IMR-90 (cell line): ENCODE measurements around the gene HSD17B11. TPM values are rescaled to one million over a fixed set of nuclear protein-coding genes. Genes with fewer than 3 reads are reported as not detected.

Experiments used
- ATAC-seq: fragments of 200-7000 bp; cut with Tn5 transposase; 2 replicates; pipeline ENCODE4 v1.9.1; 2020; ENCODE audit warnings: low read depth, mild to moderate bottlenecking, moderate library complexity
- BruUV-seq: library from RNA; stranded (reverse); fragments of 400-500 nt; replicated peaks from 2 replicates; lab custom pipeline; 2021; lab: Mats Ljungman, UMichigan
- CTCF ChIA-PET: fragments of 300-600 bp; formaldehyde crosslinking; extraction: SDS; loops from one replicate; lab custom pipeline; 2021; ENCODE audit warnings: antibody characterized with exemption; lab: Yijun Ruan, JAX
- POLR2A ChIA-PET: fragments of 300-600 bp; sonication (Branson Sonifier 250); formaldehyde crosslinking; loops from one replicate; lab custom pipeline; 2022; ENCODE audit warnings: antibody characterized with exemption; ENCODE audit not compliant: unreplicated experiment; lab: Charles Lee
- DNase-seq: peaks from one replicate; pipeline ENCODE4 v3.0.0; 2013
- H2AFZ ChIP-seq: replicated peaks from 2 replicates; pipeline ENCODE3; 2013; ENCODE audit warnings: low read length, mild to moderate bottlenecking; ENCODE audit not compliant: poor library complexity
- H2AK5ac ChIP-seq: 2 replicates; pipeline ENCODE4 v1.6.1; 2013; ENCODE audit warnings: low read depth, low read length, inconsistent platforms
- H2AK9ac ChIP-seq: replicated peaks from 2 replicates; pipeline ENCODE3; 2013; ENCODE audit warnings: mild to moderate bottlenecking, low read depth, low read length, moderate library complexity; ENCODE audit not compliant: poor library complexity
- H2BK120ac ChIP-seq: 2 replicates; pipeline ENCODE4 v1.6.1; 2013; ENCODE audit warnings: low read depth, low read length, inconsistent platforms
- H2BK15ac ChIP-seq: 3 replicates; pipeline ENCODE4 v1.6.1; 2013; ENCODE audit warnings: low read depth, low read length, inconsistent platforms
- H2BK20ac ChIP-seq: 2 replicates; pipeline ENCODE4 v1.6.1; 2013; ENCODE audit warnings: low read depth, mild to moderate bottlenecking, inconsistent platforms, low read length, moderate library complexity
- H2BK5ac ChIP-seq: 2 replicates; pipeline ENCODE4 v1.6.1; 2013; ENCODE audit warnings: mild to moderate bottlenecking, low read depth, low read length, inconsistent platforms; ENCODE audit not compliant: poor library complexity, severe bottlenecking
- H3K14ac ChIP-seq: replicated peaks from 2 replicates; pipeline ENCODE4 v1.6.1; 2013; ENCODE audit warnings: low read depth, low read length, inconsistent platforms
- H3K18ac ChIP-seq: 2 replicates; pipeline ENCODE4 v1.6.1; 2013; ENCODE audit warnings: low read depth, low read length, control low read depth
- H3K23ac ChIP-seq: 2 replicates; pipeline ENCODE4 v1.6.1; 2013; ENCODE audit warnings: low read depth, low read length, inconsistent platforms
- H3K27ac ChIP-seq: 2 replicates; pipeline ENCODE4 v1.5.1; 2013; ENCODE audit warnings: mild to moderate bottlenecking, control low read depth, low read length; ENCODE audit not compliant: insufficient read depth
- H3K27me3 ChIP-seq: 2 replicates; pipeline ENCODE4 v1.6.1; 2013; ENCODE audit warnings: low read length; ENCODE audit not compliant: control insufficient read depth, insufficient read depth
- H3K36me3 ChIP-seq: 2 replicates; pipeline ENCODE4 v1.6.1; 2013; ENCODE audit warnings: low read length, mixed read lengths; ENCODE audit not compliant: control insufficient read depth, insufficient read depth
- H3K4ac ChIP-seq: 2 replicates; pipeline ENCODE4 v1.6.1; 2013; ENCODE audit warnings: low read depth, low read length, inconsistent platforms
- H3K4me1 ChIP-seq: 2 replicates; pipeline ENCODE4 v1.6.1; 2013; ENCODE audit warnings: low read length, mixed read lengths; ENCODE audit not compliant: control insufficient read depth, insufficient read depth
- H3K4me2 ChIP-seq: 2 replicates; pipeline ENCODE4 v1.6.1; 2013; ENCODE audit warnings: low read depth, mild to moderate bottlenecking, control low read depth, low read length, moderate library complexity
- H3K4me3 ChIP-seq: 2 replicates; pipeline ENCODE4 v1.5.1; 2013; ENCODE audit warnings: low read depth, mild to moderate bottlenecking, control low read depth, low read length, moderate library complexity; ENCODE audit not compliant: insufficient read depth
- H3K56ac ChIP-seq: 2 replicates; pipeline ENCODE4 v1.6.1; 2013; ENCODE audit warnings: low read length, inconsistent platforms; ENCODE audit not compliant: insufficient read depth; ENCODE audit errors: extremely low read depth
- H3K79me1 ChIP-seq, 2 experiments: 2 replicates each; pipeline ENCODE4 v1.6.1; 2013; ENCODE audit warnings: low read length in 2 of 2, inconsistent platforms in 1 of 2, low read depth in 1 of 2
- H3K9ac ChIP-seq: 2 replicates; pipeline ENCODE4 v1.6.1; 2013; ENCODE audit warnings: low read depth, low read length, control low read depth
- H3K9me1 ChIP-seq: 2 replicates; pipeline ENCODE4 v1.6.1; 2013; ENCODE audit warnings: low read length, inconsistent platforms; ENCODE audit not compliant: insufficient read depth
- H3K9me3 ChIP-seq: 2 replicates; pipeline ENCODE4 v1.6.1; 2013; ENCODE audit warnings: low read length; ENCODE audit not compliant: control insufficient read depth, insufficient read depth
- H4K20me1 ChIP-seq: 2 replicates; pipeline ENCODE4 v1.6.1; 2013; ENCODE audit warnings: low read length, inconsistent platforms; ENCODE audit not compliant: insufficient read depth
- H4K5ac ChIP-seq: 2 replicates; pipeline ENCODE4 v1.6.1; 2013; ENCODE audit warnings: mild to moderate bottlenecking, low read depth, low read length, control low read depth
- H4K8ac ChIP-seq, 2 experiments: 2 replicates each; pipeline ENCODE4 v1.6.1; 2013; ENCODE audit warnings: low read depth in 2 of 2, low read length in 2 of 2, control low read depth in 1 of 2, inconsistent platforms in 1 of 2
- H4K91ac ChIP-seq: 2 replicates; pipeline ENCODE4 v1.6.1; 2013; ENCODE audit warnings: low read depth, low read length, inconsistent platforms; ENCODE audit not compliant: insufficient read depth
- BHLHE40 ChIP-seq: fragments of 150-350 bp; IDR thresholded peaks from 2 replicates; pipeline ENCODE4 v1.6.1; 2016; ENCODE audit warnings: mild to moderate bottlenecking, low read depth, low read length
- CEBPB ChIP-seq: IDR thresholded peaks from 2 replicates; pipeline ENCODE4 v1.6.1; 2012; ENCODE audit warnings: low read depth, low read length, improper control_type of control experiment
- CHD1 ChIP-seq: IDR thresholded peaks from 2 replicates; pipeline ENCODE4 v1.6.1; 2012; ENCODE audit warnings: low read depth, low read length, improper control_type of control experiment
- CTCF ChIP-seq: conservative IDR thresholded peaks from 2 replicates; pipeline ENCODE4 v1.5.1; 2012; ENCODE audit warnings: mild to moderate bottlenecking, low read depth, low read length, improper control_type of control experiment
- ELK1 ChIP-seq: fragments of 150-350 bp; IDR thresholded peaks from 2 replicates; pipeline ENCODE4 v1.6.1; 2016; ENCODE audit warnings: low read depth, mild to moderate bottlenecking, low read length, moderate library complexity, borderline replicate concordance
- FOS ChIP-seq: fragments of 150-350 bp; IDR thresholded peaks from 2 replicates; pipeline ENCODE4 v1.6.1; 2016; ENCODE audit warnings: low read depth, low read length
- MAFK ChIP-seq: IDR thresholded peaks from 2 replicates; pipeline ENCODE4 v1.6.1; 2012; ENCODE audit warnings: low read depth, low read length, improper control_type of control experiment
- MXI1 ChIP-seq: IDR thresholded peaks from 2 replicates; pipeline ENCODE4 v1.6.1; 2012; ENCODE audit warnings: low read depth, mild to moderate bottlenecking, low read length, moderate library complexity, borderline replicate concordance
- NFE2L2 ChIP-seq: fragments of 150-350 bp; IDR thresholded peaks from 2 replicates; pipeline ENCODE4 v1.6.1; 2016; ENCODE audit warnings: low read depth, mild to moderate bottlenecking, low read length
- POLR2A ChIP-seq: IDR thresholded peaks from 2 replicates; pipeline ENCODE4 v1.6.1; 2012; ENCODE audit warnings: mild to moderate bottlenecking, low read depth, low read length
- RAD21 ChIP-seq: IDR thresholded peaks from 2 replicates; pipeline ENCODE4 v1.6.1; 2012; ENCODE audit warnings: low read length, improper control_type of control experiment
- RCOR1 ChIP-seq: IDR thresholded peaks from 2 replicates; pipeline ENCODE4 v1.6.1; 2012; ENCODE audit warnings: mild to moderate bottlenecking, low read length, improper control_type of control experiment; ENCODE audit not compliant: insufficient replicate concordance
- RFX5 ChIP-seq: IDR thresholded peaks from 2 replicates; pipeline ENCODE4 v1.8.0; 2012; ENCODE audit warnings: low read depth, mild to moderate bottlenecking, low read length, moderate library complexity
- SMC3 ChIP-seq: fragments of 150-350 bp; IDR thresholded peaks from 2 replicates; pipeline ENCODE4 v1.6.1; 2016; ENCODE audit warnings: low read depth, mild to moderate bottlenecking, antibody characterized with exemption, low read length, moderate library complexity
- USF2 ChIP-seq: fragments of 150-350 bp; IDR thresholded peaks from 2 replicates; pipeline ENCODE4 v1.6.1; 2017; ENCODE audit warnings: mild to moderate bottlenecking, antibody characterized with exemption, low read length, low read depth
- WGBS, 2 experiments: methylation state at CpG; one replicate each; pipeline versions ENCODE4 v1.1.5 to v1.1.7; 2013; ENCODE audit warnings: missing lambda C conversion rate in 2 of 2; ENCODE audit not compliant: insufficient read length in 1 of 2; ENCODE audit errors: extremely low coverage in 2 of 2; 5-methylcytosine and 5-hydroxymethylcytosine counted together
- dilution Hi-C: fragments of 300-500 bp; cut with HindIII; formaldehyde crosslinking; loops from one replicate; pipeline ENCODE4 v1.14.3; 2018; ENCODE audit warnings: low sequenced_read_pairs; ENCODE audit not compliant: unreplicated experiment
- in situ Hi-C: fragments of 300-500 bp; cut with MboI; formaldehyde crosslinking; loops from 3 replicates; pipeline ENCODE4 v1.14.3; 2019; ENCODE audit warnings: low sequenced_read_pairs, inconsistent platforms, mixed read lengths
- intact Hi-C: fragments of 100-400 bp; cut with micrococcal nuclease; formaldehyde crosslinking; loops from 2 replicates; pipeline ENCODE4 v1.10.0; 2022
- polyA plus RNA-seq, 3 experiments: library from polyadenylated mRNA; depleted of rRNA; stranded (reverse); fragments of >200 nt; gene quantifications; 2 replicates each; pipeline ENCODE4 v1.2.3, GENCODE V29; 2012; ENCODE audit warnings: low replicate concordance in 1 of 3
- total RNA-seq: library from RNA; depleted of rRNA; stranded (reverse); fragments of >200 nt; gene quantifications from 2 replicates; pipeline ENCODE4 v1.2.3, GENCODE V29; 2012

Gene HSD17B11
- total and polyA plus RNA-seq, 2 of the 4 experiments (the other 2 are of a cell fraction), result 11.3 to 12.0 TPM

GRCh38 chr4:87433342-87433741, 42.4 kb upstream of the HSD17B11 start:
- Histone ChIP-seq H2BK5ac (no peak overlapping the region), H2AK9ac (no peak overlapping the region), H4K8ac (no peak overlapping the region), H3K36me3 (peaks cover 5% of the 10 kb centered on the region; the same call in 1 of the 2 replicates), H3K9ac (no peak overlapping the region), H2AK5ac (no peak overlapping the region), H2BK15ac (no peak overlapping the region), H3K4me3 (no peak overlapping the region), H3K23ac (no peak overlapping the region), H2AFZ (no peak overlapping the region), H3K14ac (no peak overlapping the region), H2BK120ac (no peak overlapping the region), H3K9me3 (no peaks in the 10 kb centered on the region), H2BK20ac (no peak overlapping the region), H3K4me2 (no peak overlapping the region), H4K91ac (no peak overlapping the region), H3K79me1 (peaks cover 26 to 33% of the 10 kb centered on the region in 2 experiments), H3K27ac (no peak overlapping the region), H3K18ac (no peak overlapping the region), H3K27me3 (no peaks in the 10 kb centered on the region), H3K9me1 (peaks cover 2% of the 10 kb centered on the region; the same call in 1 of the 2 replicates), H3K4ac (no peak overlapping the region), H3K56ac (no peak overlapping the region), H4K20me1 (peaks cover 7% of the 10 kb centered on the region; the same call in 1 of the 2 replicates), H4K5ac (no peak overlapping the region), H3K4me1 (peaks cover 2% of the 10 kb centered on the region; the same call in 1 of the 2 replicates)
- ChIA-PET CTCF (no interaction called here), POLR2A (no interaction called here)
- no peak for DNase-seq
- no CpG with 5 or more reads among the region's 2 CpGs for WGBS, 2 experiments
- BruUV-seq, result no TSS peak
- dilution Hi-C loops, result no loop called here
- intact Hi-C loops, result no loop called here
- TF ChIP-seq RAD21 (no peak), BHLHE40 (no peak), POLR2A (no peak), MXI1 (no peak), RCOR1 (no peak), MAFK (no peak), NFE2L2 (no peak), RFX5 (no peak), CEBPB (no peak), USF2 (no peak), ELK1 (no peak), SMC3 (no peak), CTCF (no peak), FOS (no peak), CHD1 (no peak)
- in situ Hi-C loops, result no loop called here
- ATAC-seq, result no peak
